HepG2 (cell line): Measurements from ENCODE around the gene OAS3. TPM values are rescaled to one million over a fixed set of nuclear protein-coding genes. Genes with fewer than 3 reads are reported as not detected.

Experiments used
- DBP ChIP-seq: sonication (generic); formaldehyde crosslinking; IDR thresholded peaks from 2 replicates; pipeline ENCODE4 v1.4.0; 2020; ENCODE audit warnings: missing genetic modification reagents; ENCODE audit errors: not compliant biosample characterization
- FOXJ3 ChIP-seq: sonication (generic); formaldehyde crosslinking; IDR thresholded peaks from 2 replicates; pipeline ENCODE4 v1.4.0; 2020; ENCODE audit warnings: missing genetic modification reagents, mild to moderate bottlenecking, borderline replicate concordance
- GATAD1 ChIP-seq: IDR thresholded peaks from 2 replicates; pipeline ENCODE4 v1.6.1; 2016; ENCODE audit warnings: missing genetic modification reagents, missing compliant biosample characterization
- GFI1 ChIP-seq: sonication (generic); formaldehyde crosslinking; IDR thresholded peaks from 2 replicates; pipeline ENCODE4 v1.5.0; 2020; ENCODE audit warnings: missing genetic modification reagents, mild to moderate bottlenecking, borderline replicate concordance
- ISL2 ChIP-seq: sonication (generic); formaldehyde crosslinking; IDR thresholded peaks from 2 replicates; pipeline ENCODE4 v1.5.0; 2020; ENCODE audit warnings: missing genetic modification reagents
- MAF1 ChIP-seq: sonication (generic); formaldehyde crosslinking; IDR thresholded peaks from 2 replicates; pipeline ENCODE4 v1.5.0; 2020; ENCODE audit warnings: missing genetic modification reagents, borderline replicate concordance
- MIXL1 ChIP-seq: IDR thresholded peaks from 2 replicates; pipeline ENCODE4 v1.6.1; 2016
- NCOA2 ChIP-seq: sonication (generic); formaldehyde crosslinking; IDR thresholded peaks from 2 replicates; pipeline ENCODE4 v1.8.0; 2022; ENCODE audit warnings: inconsistent platforms
- PHF20 ChIP-seq: sonication (generic); formaldehyde crosslinking; IDR thresholded peaks from 2 replicates; pipeline ENCODE4 v1.5.0; 2020; ENCODE audit warnings: mild to moderate bottlenecking, missing genetic modification reagents
- SKIL ChIP-seq: sonication (generic); formaldehyde crosslinking; IDR thresholded peaks from 2 replicates; pipeline ENCODE4 v1.8.0; 2022; ENCODE audit warnings: missing genetic modification reagents, mild to moderate bottlenecking, moderate library complexity, borderline replicate concordance
- SOX13 ChIP-seq, 3 experiments: fragments of 450-650 bp in 1 of 3; sonication (generic) in 1 of 3; formaldehyde crosslinking in 1 of 3; IDR thresholded peaks in 2 of 3; conservative IDR thresholded peaks in 1 of 3; 2 replicates each; pipeline versions ENCODE4 v1.5.0 to v1.6.1; 2016 to 2020; ENCODE audit warnings: antibody characterized with exemption in 1 of 3, mild to moderate bottlenecking in 1 of 3, missing compliant biosample characterization in 1 of 3, missing genetic modification reagents in 1 of 3, moderate library complexity in 1 of 3
- SOX5 ChIP-seq: IDR thresholded peaks from 2 replicates; pipeline ENCODE4 v1.6.1; 2016; ENCODE audit warnings: borderline replicate concordance
- SRSF1 ChIP-seq: fragments of 200-400 bp; formaldehyde crosslinking; optimal IDR thresholded peaks from 2 replicates; pipeline ENCODE3; 2017; ENCODE audit warnings: mild to moderate bottlenecking, low read depth, low read length, moderate library complexity
- ZMYM3 ChIP-seq: sonication (generic); formaldehyde crosslinking; IDR thresholded peaks from 2 replicates; pipeline ENCODE4 v1.5.1; 2020; ENCODE audit warnings: mild to moderate bottlenecking, missing genetic modification reagents
- ZNF101 ChIP-seq: sonication (generic); formaldehyde crosslinking; IDR thresholded peaks from 2 replicates; pipeline ENCODE4 v1.4.0; 2020; ENCODE audit warnings: mild to moderate bottlenecking, low read depth, missing genetic modification reagents, borderline replicate concordance
- ZNF33B ChIP-seq: sonication (generic); formaldehyde crosslinking; IDR thresholded peaks from 2 replicates; pipeline ENCODE4 v1.5.1; 2020; ENCODE audit warnings: mild to moderate bottlenecking, missing genetic modification reagents
- ZNF484 ChIP-seq: sonication (generic); formaldehyde crosslinking; IDR thresholded peaks from 2 replicates; pipeline ENCODE4 v1.5.1; 2020; ENCODE audit warnings: mild to moderate bottlenecking, low read depth, missing genetic modification reagents, borderline replicate concordance
- ZNF605 ChIP-seq: sonication (generic); formaldehyde crosslinking; IDR thresholded peaks from 2 replicates; pipeline ENCODE4 v1.8.0; 2022; ENCODE audit warnings: mild to moderate bottlenecking, missing genetic modification reagents
- ZNF776 ChIP-seq: sonication (generic); formaldehyde crosslinking; IDR thresholded peaks from 2 replicates; pipeline ENCODE4 v1.4.0; 2020; ENCODE audit warnings: mild to moderate bottlenecking, missing genetic modification reagents
- ZSCAN9 ChIP-seq: IDR thresholded peaks from 2 replicates; pipeline ENCODE4 v1.6.1; 2016; ENCODE audit warnings: borderline replicate concordance
- polyA plus RNA-seq, 8 experiments: library from polyadenylated mRNA; depleted of rRNA in 3 of 8; stranded (reverse) in 7 of 8; unstranded in 1 of 8; fragments of >200 nt; fragmentation: Illumina TruSeq in 4 of 8; extraction: Trizol in 4 of 8; gene quantifications; 2 replicates each; pipeline versions ENCODE4 v1.2.1 to v1.2.3, GENCODE V29; 2011 to 2016; ENCODE audit warnings: low read depth in 4 of 8, missing spikeins in 1 of 8, mixed read lengths in 1 of 8; ENCODE audit not compliant: insufficient read depth in 1 of 8
- total RNA-seq, 5 experiments: library from RNA; depleted of rRNA; stranded (reverse); fragments of >200 nt; fragmentation: Illumina TruSeq; extraction: Trizol; gene quantifications; 2 replicates each; pipeline ENCODE4 v1.2.3, GENCODE V29; 2016; ENCODE audit warnings: low read depth in 1 of 5
- TF ChIP-seq, protein P1 (sequence below), 2 experiments: sonication (generic) in 1 of 2; formaldehyde crosslinking in 1 of 2; IDR thresholded peaks; 2 replicates each; pipeline versions ENCODE4 v1.4.0 to v1.6.1; 2016 to 2020; ENCODE audit warnings: borderline replicate concordance in 1 of 2, low read depth in 1 of 2, mild to moderate bottlenecking in 1 of 2, missing genetic modification reagents in 1 of 2
- TF ChIP-seq, protein P2 (sequence below): sonication (generic); formaldehyde crosslinking; IDR thresholded peaks from 2 replicates; pipeline ENCODE4 v1.8.0; 2022; ENCODE audit warnings: missing genetic modification reagents, mild to moderate bottlenecking, borderline replicate concordance

OAS3 gene
- total and polyA plus RNA-seq, 2 of the 13 experiments (the other 11 are each of a cell fraction or from before 2014, with no cell fraction given) = 4.8 to 10.5 TPM

- TF ChIP-seq SKIL (0 out of 2 replicates have a peak, but pooled peaks have one; percentile 67), ZMYM3 (CRISPR knock-in tag) (no peak), SRSF1 (no peak), MAF1 (CRISPR knock-in tag) (no peak), ZNF101 (CRISPR knock-in tag) (no peak), FOXJ3 (CRISPR knock-in tag) (no peak), GFI1 (CRISPR knock-in tag) (0 out of 2 replicates have a peak, but pooled peaks have one; percentile 35), ZSCAN9 (CRISPR knock-in tag) (peak; percentile 33; the same call in 1 of the 2 replicates), ISL2 (peak; percentile 66; the same call in 1 of the 2 replicates), ZNF33B (CRISPR knock-in tag) (no peak), GATAD1 (CRISPR knock-in tag) (no peak), SOX5 (CRISPR knock-in tag) (peak; percentile 42; the same call in 1 of the 2 replicates), ZNF484 (CRISPR knock-in tag) (no peak), ZNF605 (CRISPR knock-in tag) (peak; percentile 53; the same call in 1 of the 2 replicates), PHF20 (CRISPR knock-in tag) (no peak), ZNF776 (no peak), MIXL1 (peak; percentile 71), DBP (CRISPR knock-in tag) (no peak), NCOA2 (peak; percentile 37; the same call in 1 of the 2 replicates), SOX13 (IDR thresholded peaks at IDR 0.05) (no peak), SOX13 (CRISPR knock-in tag; conservative IDR thresholded peaks at IDR 0.05 in 1 of 2, IDR thresholded peaks at IDR 0.05 in 1 of 2) (peak in 1 of 2 experiments; percentile 74; a peak in 2 of 4 replicates)
- TF ChIP-seq, protein P1, sequence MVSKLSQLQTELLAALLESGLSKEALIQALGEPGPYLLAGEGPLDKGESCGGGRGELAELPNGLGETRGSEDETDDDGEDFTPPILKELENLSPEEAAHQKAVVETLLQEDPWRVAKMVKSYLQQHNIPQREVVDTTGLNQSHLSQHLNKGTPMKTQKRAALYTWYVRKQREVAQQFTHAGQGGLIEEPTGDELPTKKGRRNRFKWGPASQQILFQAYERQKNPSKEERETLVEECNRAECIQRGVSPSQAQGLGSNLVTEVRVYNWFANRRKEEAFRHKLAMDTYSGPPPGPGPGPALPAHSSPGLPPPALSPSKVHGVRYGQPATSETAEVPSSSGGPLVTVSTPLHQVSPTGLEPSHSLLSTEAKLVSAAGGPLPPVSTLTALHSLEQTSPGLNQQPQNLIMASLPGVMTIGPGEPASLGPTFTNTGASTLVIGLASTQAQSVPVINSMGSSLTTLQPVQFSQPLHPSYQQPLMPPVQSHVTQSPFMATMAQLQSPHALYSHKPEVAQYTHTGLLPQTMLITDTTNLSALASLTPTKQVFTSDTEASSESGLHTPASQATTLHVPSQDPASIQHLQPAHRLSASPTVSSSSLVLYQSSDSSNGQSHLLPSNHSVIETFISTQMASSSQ (IDR thresholded peaks at IDR 0.05; ENCODE audit: low read depth) = peak; percentile 82
- TF ChIP-seq, protein P1 (CRISPR knock-in tag; IDR thresholded peaks at IDR 0.05; ENCODE audit: borderline replicate concordance) = peak; percentile 95
- TF ChIP-seq, protein P2, sequence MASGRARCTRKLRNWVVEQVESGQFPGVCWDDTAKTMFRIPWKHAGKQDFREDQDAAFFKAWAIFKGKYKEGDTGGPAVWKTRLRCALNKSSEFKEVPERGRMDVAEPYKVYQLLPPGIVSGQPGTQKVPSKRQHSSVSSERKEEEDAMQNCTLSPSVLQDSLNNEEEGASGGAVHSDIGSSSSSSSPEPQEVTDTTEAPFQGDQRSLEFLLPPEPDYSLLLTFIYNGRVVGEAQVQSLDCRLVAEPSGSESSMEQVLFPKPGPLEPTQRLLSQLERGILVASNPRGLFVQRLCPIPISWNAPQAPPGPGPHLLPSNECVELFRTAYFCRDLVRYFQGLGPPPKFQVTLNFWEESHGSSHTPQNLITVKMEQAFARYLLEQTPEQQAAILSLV (CRISPR knock-in tag) = no peak
Observed at GRCh38 chr12:112924986-112925385, 13.3 kb upstream of the OAS3 start (continued).
